Osteoblast (primary cell): Measurements from ENCODE around the gene TAF11L6. TPM values are rescaled to one million over a fixed set of nuclear protein-coding genes. Genes with fewer than 3 reads are reported as not detected.
"Not testable (repeated sequence)": the region's sequence is repeated elsewhere in the genome, so short reads cannot be mapped to it uniquely, and the experiment has no call there.

ENCODE experiments used
- DNase-seq: peaks from one replicate; pipeline ENCODE4 v3.0.0; 2011; ENCODE audit warnings: low spot score, mixed read lengths; ENCODE audit not compliant: insufficient read length; ENCODE audit errors: missing footprints
- H2AFZ ChIP-seq: 2 replicates; pipeline ENCODE4 v1.6.0; 2011; ENCODE audit warnings: mild to moderate bottlenecking, low read length
- H3K27ac ChIP-seq: 2 replicates; pipeline ENCODE4 v1.5.1; 2011; ENCODE audit warnings: mild to moderate bottlenecking, low read depth, low read length, moderate library complexity
- H3K27me3 ChIP-seq: 2 replicates; pipeline ENCODE4 v1.6.0; 2012; ENCODE audit warnings: mild to moderate bottlenecking, control low read depth, inconsistent platforms, low read length, moderate library complexity; ENCODE audit not compliant: insufficient read depth
- H3K36me3 ChIP-seq: 2 replicates; pipeline ENCODE4 v1.5.1; 2011; ENCODE audit warnings: mild to moderate bottlenecking, low read length, control low read depth, moderate library complexity; ENCODE audit not compliant: insufficient read depth
- H3K4me1 ChIP-seq: 2 replicates; pipeline ENCODE4 v1.5.1; 2011; ENCODE audit warnings: mild to moderate bottlenecking, low read length, control low read depth, moderate library complexity; ENCODE audit not compliant: insufficient read depth
- H3K4me2 ChIP-seq: 2 replicates; pipeline ENCODE4 v1.6.0; 2011; ENCODE audit warnings: mild to moderate bottlenecking, low read length; ENCODE audit not compliant: insufficient read depth
- H3K4me3 ChIP-seq: fragments of 200-600 bp; sonication (generic); 3 replicates; pipeline ENCODE4 v1.5.1; 2012; ENCODE audit warnings: mild to moderate bottlenecking, low read length, inconsistent platforms; ENCODE audit not compliant: insufficient read depth
- H3K79me2 ChIP-seq: 2 replicates; pipeline ENCODE4 v1.6.0; 2012; ENCODE audit warnings: mild to moderate bottlenecking, low read length, control low read depth, inconsistent platforms; ENCODE audit not compliant: insufficient read depth
- H3K9me3 ChIP-seq: 2 replicates; pipeline ENCODE4 v1.5.1; 2011; ENCODE audit warnings: low read depth, low read length, control low read depth
- H4K20me1 ChIP-seq: 2 replicates; pipeline ENCODE4 v1.6.0; 2012; ENCODE audit warnings: mild to moderate bottlenecking, low read length, control low read depth; ENCODE audit not compliant: insufficient read depth
- small RNA-seq: library from RNA; depleted of rRNA; stranded (forward); fragments of <200 nt; gene quantifications from one replicate; pipeline ENCODE3, GENCODE V24; 2012
- total RNA-seq: library from RNA; depleted of rRNA; stranded (reverse); fragments of >200 nt; gene quantifications from 2 replicates; pipeline ENCODE4 v1.2.3, GENCODE V29; 2012

TAF11L6 gene
- total RNA-seq, 1 donor: not detected

GRCh38 chr5:17521501-17521900 lies 7.0 kb upstream of the TAF11L6 start, which contains the start of gene TAF11L4:
Gene TAF11L4, plus strand, starts transcription at chr5:17521801.
- not testable (repeated sequence) for H3K27me3 ChIP-seq, H2AFZ ChIP-seq, H3K4me3 ChIP-seq

DNA sequence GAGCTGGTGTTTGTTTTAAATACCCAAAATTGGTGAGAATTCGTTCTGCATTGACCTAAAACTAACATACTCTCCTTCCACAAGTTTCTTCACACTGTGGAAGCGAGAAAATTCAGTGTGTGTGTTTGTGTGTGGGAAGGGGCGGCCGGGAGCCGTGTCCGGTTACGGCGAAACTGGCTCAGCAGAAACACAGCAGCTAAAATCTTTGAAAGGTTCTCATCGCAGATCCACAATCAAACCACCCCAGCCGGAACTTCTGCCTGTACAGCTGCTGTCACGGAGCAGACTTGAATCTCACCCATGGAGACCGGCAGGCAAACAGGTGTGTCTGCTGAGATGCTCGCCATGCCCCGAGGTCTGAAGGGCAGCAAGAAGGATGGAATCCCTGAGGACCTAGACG lies 3.5 kb upstream of the TAF11L6 start, which contains the start of gene TAF11L5:
Gene TAF11L5, plus strand, starts transcription at position 301 of the 400 bp plus-strand sequence.
- not testable (repeated sequence) for H3K27me3 ChIP-seq, H3K27ac ChIP-seq, H3K79me2 ChIP-seq, H4K20me1 ChIP-seq, H2AFZ ChIP-seq, H3K4me3 ChIP-seq, H3K36me3 ChIP-seq, H3K9me3 ChIP-seq, DNase-seq, H3K4me2 ChIP-seq, H3K4me1 ChIP-seq

More at GRCh38 chr5:17521501-17521900, 7.0 kb upstream of the TAF11L6 start, which contains the start of gene TAF11L4:
- not testable (repeated sequence) for H3K4me1 ChIP-seq, H4K20me1 ChIP-seq, H3K27ac ChIP-seq, H3K36me3 ChIP-seq, DNase-seq, H3K79me2 ChIP-seq, H3K4me2 ChIP-seq, H3K9me3 ChIP-seq

- not testable (repeated sequence) for H3K36me3 ChIP-seq, DNase-seq, H3K27me3 ChIP-seq, H4K20me1 ChIP-seq, H3K4me1 ChIP-seq, H3K79me2 ChIP-seq, H3K4me2 ChIP-seq, H3K27ac ChIP-seq, H3K9me3 ChIP-seq, H3K4me3 ChIP-seq, H2AFZ ChIP-seq
Measured at GRCh38 chr5:17526504-17526903, 2.0 kb upstream of the TAF11L6 start.

Small RNA genes lying within 50 kb of the gene (small RNA-seq; reads per million reads assigned to genes)
- gene AC106774.3: not detected

Other genes with a start within 250 kb of the TAF11L6 start
- gene TAF11L2, start 30.4 kb upstream of the TAF11L6 start, total RNA-seq: not detected in 2 replicates
- gene TAF11L3, start 10.3 kb upstream of the TAF11L6 start, total RNA-seq: not detected in 2 replicates
- not detected in 2 replicates for gene TAF11L4, start 6.9 kb upstream of the TAF11L6 start, total RNA-seq
- not detected in 2 replicates for gene TAF11L5, start 3.4 kb upstream of the TAF11L6 start, total RNA-seq
- not detected in 2 replicates for gene TAF11L7, start 57.1 kb downstream of the TAF11L6 start, total RNA-seq
- gene TAF11L8, start 62.3 kb downstream of the TAF11L6 start, total RNA-seq: not detected in 2 replicates
- gene TAF11L9, start 65.7 kb downstream of the TAF11L6 start, total RNA-seq: not detected in 2 replicates
- gene TAF11L10, start 69.2 kb downstream of the TAF11L6 start, total RNA-seq: not detected in 2 replicates
- gene TAF11L11, start 75.5 kb downstream of the TAF11L6 start, total RNA-seq: 0.29 TPM in 1 of 2 replicates, not detected in the other
- gene TAF11L12, start 81.7 kb downstream of the TAF11L6 start, total RNA-seq: 0.29 TPM in 1 of 2 replicates, not detected in the other
- not detected in 2 replicates for gene TAF11L13, start 103.4 kb downstream of the TAF11L6 start, total RNA-seq
- gene TAF11L14, start 105.8 kb downstream of the TAF11L6 start, total RNA-seq: not detected in 2 replicates